ENCODE measurements around the gene PRR5L. TPM values are rescaled to one million over a fixed set of nuclear protein-coding genes. Genes with fewer than 3 reads are reported as not detected.

PRR5L gene
- total RNA-seq, 1 experiment from 2014 or later: not detected

DNA sequence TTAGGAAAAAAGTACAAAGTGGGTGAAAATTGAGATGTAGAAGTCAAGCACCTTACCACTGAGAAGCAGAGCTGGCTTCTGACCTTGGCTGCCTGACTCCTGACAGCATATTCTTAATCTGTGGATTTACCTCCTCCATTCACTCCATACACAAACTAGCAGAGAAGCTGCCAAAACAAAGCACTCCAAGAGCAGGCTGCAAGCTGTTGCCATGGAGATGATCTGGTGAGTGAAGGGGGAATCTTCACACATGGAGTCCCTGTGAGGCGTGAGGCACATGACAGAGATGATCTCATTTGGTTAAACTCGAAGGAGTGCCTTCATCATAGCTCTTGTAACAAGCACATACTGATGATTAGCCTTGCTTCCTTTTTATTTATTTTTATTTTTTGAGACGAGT is 23.0 kb upstream of the PRR5L start:
- POLR2A ChIA-PET: no interaction called here
- Mint-ChIP-seq H3K27me3 (ENCODE audit: insufficient read depth, unreplicated experiment) (no peaks in the 10 kb centered on the region), H3K9me3 (ENCODE audit: unreplicated experiment) (no peaks in the 10 kb centered on the region), H3K4me3 (ENCODE audit: unreplicated experiment) (no peak overlapping the region), H3K4me1 (ENCODE audit: low read depth, unreplicated experiment) (no peaks in the 10 kb centered on the region), H3K36me3 (ENCODE audit: insufficient read depth, unreplicated experiment) (peaks cover 4% of the 10 kb centered on the region), H3K27ac (ENCODE audit: unreplicated experiment) (no peak overlapping the region)
- CTCF ChIA-PET: interaction anchor here (0.7 to 0.8 kb wide), 2 partner anchors 15 to 451 kb away, joined by 3 to 6 read pairs; no protein-coding TSS in a partner anchor
- H3K4me1 ChIP-seq: no peaks in the 10 kb centered on the region
- BruUV-seq (replicated peaks): no TSS peak
- intact Hi-C loops (cut with micrococcal nuclease; ENCODE audit: unreplicated experiment): no loop called here
- TF ChIP-seq, protein P1, sequence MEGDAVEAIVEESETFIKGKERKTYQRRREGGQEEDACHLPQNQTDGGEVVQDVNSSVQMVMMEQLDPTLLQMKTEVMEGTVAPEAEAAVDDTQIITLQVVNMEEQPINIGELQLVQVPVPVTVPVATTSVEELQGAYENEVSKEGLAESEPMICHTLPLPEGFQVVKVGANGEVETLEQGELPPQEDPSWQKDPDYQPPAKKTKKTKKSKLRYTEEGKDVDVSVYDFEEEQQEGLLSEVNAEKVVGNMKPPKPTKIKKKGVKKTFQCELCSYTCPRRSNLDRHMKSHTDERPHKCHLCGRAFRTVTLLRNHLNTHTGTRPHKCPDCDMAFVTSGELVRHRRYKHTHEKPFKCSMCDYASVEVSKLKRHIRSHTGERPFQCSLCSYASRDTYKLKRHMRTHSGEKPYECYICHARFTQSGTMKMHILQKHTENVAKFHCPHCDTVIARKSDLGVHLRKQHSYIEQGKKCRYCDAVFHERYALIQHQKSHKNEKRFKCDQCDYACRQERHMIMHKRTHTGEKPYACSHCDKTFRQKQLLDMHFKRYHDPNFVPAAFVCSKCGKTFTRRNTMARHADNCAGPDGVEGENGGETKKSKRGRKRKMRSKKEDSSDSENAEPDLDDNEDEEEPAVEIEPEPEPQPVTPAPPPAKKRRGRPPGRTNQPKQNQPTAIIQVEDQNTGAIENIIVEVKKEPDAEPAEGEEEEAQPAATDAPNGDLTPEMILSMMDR (IDR thresholded peaks at IDR 0.05; ENCODE audit: insufficient read depth in 1 of 2, low read depth in 1 of 2, low read length in 1 of 2, severe bottlenecking in 1 of 2, unreplicated experiment in 1 of 2): no peak
- no peaks in the 10 kb centered on the region for H3K36me3 ChIP-seq (ENCODE audit: control insufficient read depth, insufficient read depth, low read length)
- no peaks in the 10 kb centered on the region for H3K9me3 ChIP-seq
- H3K27me3 ChIP-seq (replicated peaks; ENCODE audit: control insufficient read depth, insufficient read depth, low read length): no peaks in the 10 kb centered on the region
- no peak overlapping the region for H3K4me3 ChIP-seq (ENCODE audit: low read depth, low read length)
- no peak for DNase-seq

DNA sequence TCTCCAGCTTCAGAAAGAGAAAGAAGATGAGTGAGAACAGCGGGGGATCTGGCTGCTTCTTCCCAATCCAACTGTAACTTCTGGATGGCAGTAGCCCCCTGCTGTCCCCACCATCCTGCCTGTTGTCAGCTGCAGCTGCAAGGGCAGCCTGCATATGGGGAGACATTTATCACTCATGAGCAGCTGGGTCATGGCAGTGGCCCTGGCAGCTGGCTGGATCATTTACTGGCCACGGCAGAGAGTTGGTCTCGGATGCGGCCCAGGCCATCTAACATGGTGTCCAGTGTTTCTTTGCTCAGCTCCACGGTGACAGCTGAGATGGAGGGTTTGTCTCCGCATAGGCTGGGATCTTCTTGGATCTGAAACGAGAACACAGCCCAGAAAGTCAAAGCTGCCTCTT is 21.7 kb upstream of the PRR5L start:
- no peak overlapping the region for H3K27ac Mint-ChIP-seq (ENCODE audit: unreplicated experiment)
- H3K27me3 Mint-ChIP-seq (ENCODE audit: insufficient read depth, unreplicated experiment): no peaks in the 10 kb centered on the region
- no peak overlapping the region for H3K4me3 Mint-ChIP-seq (ENCODE audit: unreplicated experiment)
- H3K9me3 Mint-ChIP-seq (ENCODE audit: unreplicated experiment): no peaks in the 10 kb centered on the region
- POLR2A ChIA-PET: no interaction called here
- Histone ChIP-seq H3K9me3 (no peaks in the 10 kb centered on the region), H3K36me3 (ENCODE audit: control insufficient read depth, insufficient read depth, low read length) (no peaks in the 10 kb centered on the region), H3K4me3 (ENCODE audit: low read depth, low read length) (no peak overlapping the region), H3K27me3 (replicated peaks; ENCODE audit: control insufficient read depth, insufficient read depth, low read length) (no peaks in the 10 kb centered on the region), H3K4me1 (no peaks in the 10 kb centered on the region)
- intact Hi-C loops (cut with micrococcal nuclease; ENCODE audit: unreplicated experiment): no loop called here
- H3K36me3 Mint-ChIP-seq (ENCODE audit: insufficient read depth, unreplicated experiment): peaks cover 4% of the 10 kb centered on the region
- no TSS peak for BruUV-seq (replicated peaks)
- H3K4me1 Mint-ChIP-seq (ENCODE audit: low read depth, unreplicated experiment): no peaks in the 10 kb centered on the region
- TF ChIP-seq, protein P1 (IDR thresholded peaks at IDR 0.05; ENCODE audit: insufficient read depth in 1 of 2, low read depth in 1 of 2, low read length in 1 of 2, severe bottlenecking in 1 of 2, unreplicated experiment in 1 of 2): no peak
- no peak for DNase-seq
- CTCF ChIA-PET: no interaction called here

DNA sequence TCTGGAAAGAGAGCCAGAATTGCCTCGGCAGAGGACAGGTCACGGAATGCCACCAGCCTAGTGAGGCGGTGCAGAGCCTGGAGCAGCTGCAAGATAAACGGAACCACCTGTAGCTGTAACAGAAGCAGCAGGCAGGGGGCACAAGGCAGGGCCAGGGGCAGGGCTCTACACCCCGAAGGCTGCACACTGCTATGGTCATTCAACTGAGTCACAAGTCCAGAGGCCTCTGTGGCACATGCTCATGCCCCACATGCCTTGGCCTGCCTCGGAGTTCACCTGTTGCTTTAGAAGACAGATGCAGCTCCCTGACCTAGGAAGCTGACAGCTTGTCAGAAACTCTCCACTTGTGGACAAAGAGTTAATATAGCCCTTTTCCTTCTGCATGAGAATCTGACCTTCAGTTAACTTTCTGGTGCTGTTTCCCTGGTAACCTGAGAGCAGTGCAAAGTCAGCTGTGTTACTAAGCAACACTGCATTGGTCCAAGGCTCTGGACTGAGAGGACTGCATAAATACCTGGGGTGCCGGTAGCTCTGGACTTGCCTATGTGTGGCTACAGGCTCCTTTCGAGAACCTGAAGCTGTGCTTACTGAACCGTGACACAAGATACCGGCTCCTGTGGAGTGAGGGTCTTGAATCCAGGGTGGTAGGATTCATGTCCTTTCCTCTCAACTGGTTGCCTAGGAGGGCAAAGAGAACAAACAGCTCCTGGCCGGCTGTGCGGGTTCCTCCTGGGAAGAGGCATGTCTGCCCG is 17.4 kb upstream of the PRR5L start:
- H3K9me3 ChIP-seq: no peaks in the 10 kb centered on the region
- H3K4me3 ChIP-seq (ENCODE audit: low read depth, low read length): no peak overlapping the region
- Mint-ChIP-seq H3K36me3 (ENCODE audit: insufficient read depth, unreplicated experiment) (no peaks in the 10 kb centered on the region), H3K4me3 (ENCODE audit: unreplicated experiment) (no peak overlapping the region), H3K9me3 (ENCODE audit: unreplicated experiment) (no peaks in the 10 kb centered on the region), H3K27ac (ENCODE audit: unreplicated experiment) (no peak overlapping the region), H3K4me1 (ENCODE audit: low read depth, unreplicated experiment) (peaks cover 6% of the 10 kb centered on the region), H3K27me3 (ENCODE audit: insufficient read depth, unreplicated experiment) (no peaks in the 10 kb centered on the region)
- intact Hi-C loops (cut with micrococcal nuclease; ENCODE audit: unreplicated experiment): no loop called here
- TF ChIP-seq, protein P1 (IDR thresholded peaks at IDR 0.05; ENCODE audit: insufficient read depth in 1 of 2, low read depth in 1 of 2, low read length in 1 of 2, severe bottlenecking in 1 of 2, unreplicated experiment in 1 of 2): peak in 1 of 2 experiments; percentile 16
- CTCF ChIA-PET: interaction anchor here (1.0 kb wide), 1 partner anchor 9 kb away, joined by 3 read pairs; no protein-coding TSS in a partner anchor
- POLR2A ChIA-PET: interaction anchor here (0.5 kb wide), 1 partner anchor 776 kb away, joined by 3 read pairs; no protein-coding TSS in a partner anchor
- DNase-seq: no peak
- no peaks in the 10 kb centered on the region for H3K36me3 ChIP-seq (ENCODE audit: control insufficient read depth, insufficient read depth, low read length)
- no TSS peak for BruUV-seq (replicated peaks)
- H3K27me3 ChIP-seq (replicated peaks; ENCODE audit: control insufficient read depth, insufficient read depth, low read length): no peaks in the 10 kb centered on the region
- H3K4me1 ChIP-seq: no peaks in the 10 kb centered on the region
